ENCODE data around the gene HOXA1.

GRCh38 chr7:27138472-27138871 lies 42.7 kb upstream of the HOXA1 start:
- TF ChIP-seq POLR2A (IDR thresholded peaks at IDR 0.05; ENCODE audit: low read length) (no peak), GATA1 (IDR thresholded peaks at IDR 0.05; ENCODE audit: low read depth, low read length) (no peak)

Data from erythroblast (primary cell).